ENCODE results near the gene ZBTB42.

ZBTB42 gene

DNA sequence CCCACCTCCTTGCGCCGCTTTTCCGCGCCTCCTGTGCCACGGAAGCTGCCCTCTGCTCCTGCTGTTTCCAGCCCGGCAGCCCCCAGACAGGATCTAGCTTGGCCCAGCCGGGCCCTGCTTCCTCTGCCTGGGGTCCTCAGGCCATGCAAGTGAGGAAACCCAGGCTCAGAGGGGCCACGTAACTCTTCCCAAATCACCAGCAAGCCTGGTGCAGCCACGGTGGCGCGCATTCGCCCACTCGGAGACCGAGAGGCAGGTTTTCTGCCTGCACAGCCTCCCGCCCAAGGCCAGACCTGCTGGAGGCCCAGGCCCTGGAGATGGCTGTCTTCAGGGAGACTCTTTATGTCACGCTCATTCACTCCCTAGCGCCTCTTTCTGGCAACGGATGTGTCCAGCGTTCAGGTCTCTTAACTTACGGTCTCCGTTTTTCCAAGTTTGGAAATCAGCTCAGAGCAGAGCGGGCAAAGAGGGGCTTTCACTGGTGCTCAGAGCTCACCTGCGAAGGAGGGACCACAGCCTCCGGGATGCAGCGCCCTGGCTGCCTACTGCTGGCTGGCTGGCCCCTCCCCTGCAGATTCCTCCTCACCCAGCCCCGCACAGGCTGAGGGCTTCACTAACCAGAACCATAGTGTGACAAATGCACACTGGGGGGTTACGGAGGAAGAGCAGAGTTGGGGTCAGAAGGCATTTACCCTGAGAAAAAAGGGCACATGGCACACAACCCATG, 43.6 kb downstream of the ZBTB42 start:
- DNase-seq, result no peak

DNA sequence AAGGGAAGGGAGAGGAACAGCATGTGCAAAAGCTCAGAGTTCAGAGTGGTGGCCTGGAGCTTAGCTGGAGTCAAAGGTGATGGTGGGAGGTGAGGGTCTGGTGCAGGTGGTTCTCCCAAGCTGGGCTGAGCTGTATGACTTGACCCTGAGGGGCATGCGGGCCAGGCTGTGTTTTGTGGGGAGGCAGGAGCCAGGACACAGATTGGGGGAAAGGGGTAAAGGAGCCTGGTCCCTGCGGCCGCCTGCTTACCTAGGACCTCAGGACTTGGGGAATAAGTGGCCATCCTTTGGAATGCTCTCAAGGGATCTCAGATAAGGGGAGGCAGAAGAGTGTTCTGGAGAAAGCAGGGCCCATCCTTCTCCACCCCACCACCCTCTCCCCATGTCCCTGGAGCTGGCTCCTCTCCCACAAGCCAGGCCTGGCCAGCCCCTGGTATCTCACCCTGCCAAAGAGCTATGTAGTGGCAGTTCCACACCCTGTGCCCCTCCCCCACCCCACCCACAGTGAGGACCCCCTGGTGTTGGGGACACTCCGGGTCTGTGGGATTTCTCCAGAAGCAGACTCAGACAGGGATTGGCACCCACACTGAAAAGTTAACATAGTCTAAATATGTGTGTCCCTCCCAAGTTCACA, 44.2 kb downstream of the ZBTB42 start:
- no peak for DNase-seq

DNA sequence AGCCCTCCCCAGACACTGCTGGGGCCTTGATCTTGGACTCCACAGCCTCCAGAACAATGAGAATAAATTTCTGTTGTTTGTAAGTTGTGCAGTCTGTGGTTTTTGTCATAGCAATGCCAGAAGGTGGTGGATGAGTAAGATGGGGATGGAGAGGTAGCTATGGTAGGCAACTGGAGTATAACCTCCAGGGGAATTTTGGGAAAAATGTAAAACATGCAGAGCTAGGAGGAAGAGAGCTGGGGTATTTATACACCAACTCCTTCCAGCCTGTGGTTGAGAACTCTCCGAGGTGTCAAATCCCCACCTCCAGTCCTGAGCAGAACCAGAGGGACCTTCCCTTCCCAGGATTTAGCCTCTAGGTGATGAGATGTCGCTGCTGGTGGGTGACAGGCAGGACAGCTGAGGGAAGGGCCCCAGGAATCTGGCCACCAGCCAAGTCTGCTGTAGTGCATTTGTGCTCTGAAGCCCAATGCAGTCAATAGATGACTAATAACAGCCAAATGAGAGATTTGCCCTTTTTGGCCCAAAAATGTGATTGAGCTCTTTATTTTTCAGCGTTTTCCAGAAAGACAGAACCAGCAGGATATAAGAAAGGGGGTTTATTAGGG, 45.0 kb downstream of the ZBTB42 start:
- no peak for DNase-seq

DNA sequence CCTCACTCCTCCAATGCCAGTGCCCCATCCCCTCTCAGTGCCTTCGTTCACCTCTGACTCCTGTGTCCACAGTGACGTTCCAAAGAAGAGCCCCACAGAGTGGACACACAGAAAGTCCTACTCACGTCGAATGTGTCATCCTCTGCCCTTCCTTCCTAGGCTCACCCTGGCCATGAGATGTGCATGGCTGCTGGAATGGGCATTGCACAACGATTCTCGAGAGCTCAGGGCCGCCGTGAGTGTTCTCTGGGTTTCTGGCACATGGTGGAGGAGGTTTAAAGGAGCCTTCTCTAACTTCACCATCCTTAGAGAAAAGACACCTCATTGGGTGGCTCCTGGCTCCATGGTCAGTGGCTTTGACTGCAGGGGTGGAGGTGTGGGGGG, 51.4 kb downstream of the ZBTB42 start:
- no peak for DNase-seq

Data from NCI-H187 treated with DMSO at 0.1 percent for 48 hours (cell line).